ENCODE measurements around the gene CSRP2.

Gene CSRP2

GRCh38 chr12:76890151-76891143 lies 11.6 kb upstream of the CSRP2 start:
- DNase-seq, result no peak

DNA sequence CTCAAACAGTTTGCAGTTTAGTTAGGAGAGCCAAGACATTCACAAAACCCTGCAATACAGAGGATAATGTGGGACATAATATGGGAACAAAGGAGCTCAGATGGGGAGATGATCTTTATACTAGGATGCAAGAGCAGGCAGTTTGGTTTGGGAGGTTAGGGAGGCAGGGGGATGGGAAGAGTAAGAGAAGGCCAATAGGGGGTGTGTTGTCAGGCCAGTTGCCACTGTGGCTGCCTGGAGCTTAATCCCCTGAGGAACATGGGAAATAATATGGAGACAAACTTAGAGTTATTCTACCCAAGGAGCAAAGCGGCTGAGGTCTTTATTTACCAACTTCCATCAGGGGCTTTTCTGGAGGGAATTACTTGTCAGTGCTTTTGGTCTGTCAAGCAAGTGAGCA lies 10.0 kb upstream of the CSRP2 start:
- DNase-seq, result no peak

GRCh38 chr12:76883811-76884210 lies 5.0 kb upstream of the CSRP2 start:
- peak; percentile 37 for DNase-seq

DNA sequence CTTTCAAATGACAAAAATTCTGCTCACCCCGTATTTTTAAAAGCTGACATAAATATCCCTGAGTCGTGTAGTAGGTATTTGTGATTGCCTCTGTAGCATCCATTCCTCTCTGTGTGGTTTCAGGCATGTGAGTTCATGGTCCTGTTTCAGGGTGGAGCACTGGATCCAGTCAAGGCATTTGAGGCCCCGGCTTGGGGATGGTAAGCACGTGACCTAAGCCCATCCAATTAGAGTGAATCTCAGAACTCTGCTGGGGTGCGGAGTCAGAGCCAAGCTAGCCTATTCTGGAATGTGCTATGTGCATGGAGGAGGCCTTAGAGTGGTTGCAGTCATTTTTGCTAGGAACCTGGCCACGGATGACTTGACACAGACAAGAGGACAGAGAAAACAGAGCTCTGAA lies 4.3 kb upstream of the CSRP2 start:
- DNase-seq, result peak; percentile 26

DNA sequence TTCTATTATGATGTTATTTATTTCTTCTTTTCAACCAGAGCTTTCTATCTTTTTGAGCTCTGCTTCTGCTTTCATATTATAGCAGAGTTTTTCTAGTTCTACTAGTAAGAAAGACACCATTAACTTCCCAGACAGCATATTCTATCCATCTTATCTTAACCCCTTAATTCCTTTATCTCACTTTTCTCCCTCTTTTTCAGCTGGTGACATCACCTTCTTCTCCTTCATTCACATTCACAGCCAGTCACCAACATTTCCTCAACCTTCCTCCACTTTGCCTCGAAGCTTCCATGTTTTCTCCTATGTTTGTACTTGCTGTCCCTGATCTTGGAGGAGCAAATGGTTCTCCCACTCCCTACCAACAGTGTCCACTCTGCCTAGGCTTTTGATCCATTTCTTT lies 3.5 kb upstream of the CSRP2 start:
- no peak for DNase-seq

DNA sequence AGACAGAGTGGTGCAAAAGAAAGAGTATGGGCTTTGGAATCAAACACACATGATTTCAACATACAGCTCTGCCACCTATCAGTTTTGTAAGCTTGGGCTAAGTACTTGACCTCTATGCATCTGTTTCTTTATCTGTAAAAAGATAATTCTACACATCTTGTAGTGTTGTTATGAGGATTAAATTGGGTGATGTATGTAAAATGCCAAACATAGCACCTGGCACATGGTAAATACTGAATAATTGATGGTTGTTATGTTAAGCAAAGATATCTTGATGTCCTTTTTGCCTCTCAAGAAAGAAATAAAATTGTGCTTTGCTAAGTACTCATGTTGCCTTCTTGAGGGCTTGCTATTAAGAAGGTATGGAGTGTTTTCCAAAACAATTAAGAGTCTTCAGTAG lies 2.3 kb upstream of the CSRP2 start:
- no peak for DNase-seq

DNA sequence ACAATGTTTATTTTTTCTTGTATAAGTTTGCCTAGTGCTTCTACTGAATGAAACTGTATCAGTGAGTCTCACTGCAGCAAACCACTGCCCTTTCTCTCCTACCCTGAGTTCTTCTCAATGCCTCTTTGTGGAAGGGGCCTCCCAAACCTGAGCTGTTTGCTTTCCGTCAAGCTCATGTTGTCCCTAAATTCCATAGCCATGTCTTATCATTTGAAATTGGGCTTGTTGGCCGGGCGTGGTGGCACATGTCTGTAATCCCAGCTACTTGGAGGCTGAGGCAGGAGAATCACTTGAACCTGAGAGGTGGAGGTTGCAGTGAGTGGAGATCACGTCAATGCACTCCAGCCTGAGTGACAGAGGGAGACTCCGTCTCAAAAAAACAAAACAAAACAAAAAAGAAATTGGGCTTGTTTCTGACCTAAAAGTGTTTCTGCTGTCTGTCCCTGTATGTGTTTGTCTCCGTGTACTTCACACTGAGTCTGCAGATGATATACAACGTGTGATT lies 1.8 kb upstream of the CSRP2 start:
- no peak for DNase-seq

DNA sequence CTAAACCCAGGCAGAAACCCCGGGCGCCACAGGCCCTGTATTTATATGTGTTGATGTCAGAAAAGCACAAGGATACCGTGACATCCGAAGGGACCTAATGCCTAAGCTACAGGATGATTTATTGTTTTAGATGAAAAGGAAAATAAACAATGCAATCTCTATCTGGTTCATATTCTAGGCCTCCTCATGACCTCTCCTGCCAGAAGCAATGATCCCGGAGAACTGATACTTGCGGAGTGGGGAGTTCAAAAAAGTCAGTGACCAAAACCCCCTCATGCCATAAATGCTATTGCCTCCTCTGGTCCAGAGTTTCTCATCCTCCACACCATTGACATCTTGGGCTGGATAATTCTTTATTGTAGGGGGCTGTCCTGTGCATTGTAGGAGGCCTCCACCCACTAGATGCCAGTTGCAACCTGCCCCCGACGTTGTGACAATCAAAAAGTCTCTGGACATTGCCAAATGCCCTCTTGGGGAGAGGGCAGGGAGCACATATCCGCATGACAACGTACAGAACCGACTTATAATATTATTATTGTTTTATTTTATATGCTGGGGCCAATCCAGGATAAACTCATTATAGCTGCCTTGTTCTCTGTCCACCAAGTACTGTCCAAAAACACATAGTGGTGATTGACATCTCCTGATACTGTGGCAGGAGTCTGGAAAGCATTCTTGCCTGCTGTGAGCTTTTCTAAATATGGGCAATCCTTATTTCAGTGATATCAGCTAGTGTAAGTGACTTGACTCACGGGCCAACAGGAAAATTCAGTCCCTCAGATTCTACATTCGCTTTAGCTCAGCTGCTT lies 1.1 kb upstream of the CSRP2 start:
- DNase-seq, result no peak

DNA sequence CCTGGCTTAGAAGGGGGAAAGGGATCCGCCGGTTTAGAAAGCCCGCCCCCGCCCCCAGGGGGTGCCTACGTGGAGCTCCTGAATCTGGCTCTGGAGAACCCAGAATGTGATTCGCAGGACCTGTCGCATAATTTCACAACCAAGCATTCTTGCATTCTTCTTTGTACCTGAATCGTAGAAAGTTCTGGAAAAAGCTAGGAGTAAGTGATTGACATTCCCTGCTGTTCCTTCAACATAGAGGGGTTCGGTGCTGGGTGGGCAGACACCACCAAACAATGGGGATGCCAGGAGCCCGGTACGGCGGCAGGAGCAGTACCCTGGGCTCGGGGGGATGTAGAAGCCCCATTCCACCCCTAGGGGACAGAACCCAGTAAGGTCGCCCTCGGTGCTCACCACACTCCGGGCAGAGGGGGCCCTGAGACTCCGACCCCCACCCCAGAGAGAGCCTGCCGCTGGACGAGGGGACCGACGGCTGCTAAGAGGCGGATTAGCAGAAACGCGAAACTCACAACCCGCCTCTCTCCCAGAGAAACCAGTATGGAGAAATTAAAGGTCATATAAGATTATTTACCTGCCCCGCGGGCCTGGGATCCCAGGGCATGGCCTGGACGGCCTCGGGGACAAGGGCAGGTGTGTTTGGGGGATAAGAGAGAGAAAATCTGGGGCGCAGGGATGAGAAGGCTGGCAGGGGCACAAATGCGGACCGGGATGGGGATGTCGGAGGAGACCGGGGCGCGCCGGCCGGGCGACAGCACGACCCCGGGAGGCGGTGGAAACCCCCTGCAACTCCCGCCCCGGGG lies 520 bp downstream of the CSRP2 start:
- DNase-seq, result peak; percentile 4

DNA sequence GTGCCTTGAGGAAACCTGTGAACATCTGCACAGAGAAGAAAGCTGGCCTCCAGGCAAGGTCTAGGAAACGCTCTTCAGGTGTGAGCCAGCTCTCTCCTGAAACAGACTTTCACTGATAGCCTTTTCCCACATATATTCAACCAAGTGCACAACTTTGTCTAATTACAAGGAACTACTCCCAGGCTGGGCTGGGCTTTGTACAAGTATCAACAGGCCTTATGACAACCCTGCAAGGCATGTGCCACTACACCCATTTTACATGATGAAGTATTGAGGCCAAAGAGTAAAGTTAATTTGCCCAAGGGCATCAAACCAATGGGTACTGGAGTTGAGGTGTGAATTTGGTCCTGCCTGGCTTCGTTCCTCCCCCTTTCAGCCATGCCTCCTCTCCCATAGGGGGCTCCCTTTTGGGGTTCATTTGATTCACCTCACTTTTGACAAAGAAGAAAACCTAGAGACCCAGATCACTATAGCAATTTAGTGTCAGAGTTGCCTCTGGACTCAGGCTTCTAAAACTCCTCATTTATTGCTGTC lies 2.1 kb downstream of the CSRP2 start:
- no peak for DNase-seq

GRCh38 chr12:76874491-76875190 lies 4.2 kb downstream of the CSRP2 start:
- DNase-seq, result no peak

DNA sequence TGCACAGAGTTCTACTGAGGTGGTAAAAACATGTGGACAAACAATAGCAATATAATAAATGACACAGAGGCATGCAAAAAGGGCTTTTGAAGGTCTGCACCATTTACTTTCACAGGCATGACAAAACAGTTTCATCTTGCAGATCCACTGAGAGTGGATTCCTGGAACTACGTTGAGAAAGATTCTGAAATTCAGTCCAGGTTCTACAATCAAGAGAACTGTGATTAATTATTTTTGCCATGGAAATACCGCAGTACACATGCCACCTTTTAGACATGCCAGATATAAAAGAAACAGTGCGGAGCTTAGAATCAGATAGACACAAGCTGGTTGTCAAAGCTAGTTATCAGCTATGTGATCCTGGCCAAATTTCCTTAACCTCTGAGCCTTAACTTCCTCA lies 4.8 kb downstream of the CSRP2 start:
- DNase-seq, result no peak

DNA sequence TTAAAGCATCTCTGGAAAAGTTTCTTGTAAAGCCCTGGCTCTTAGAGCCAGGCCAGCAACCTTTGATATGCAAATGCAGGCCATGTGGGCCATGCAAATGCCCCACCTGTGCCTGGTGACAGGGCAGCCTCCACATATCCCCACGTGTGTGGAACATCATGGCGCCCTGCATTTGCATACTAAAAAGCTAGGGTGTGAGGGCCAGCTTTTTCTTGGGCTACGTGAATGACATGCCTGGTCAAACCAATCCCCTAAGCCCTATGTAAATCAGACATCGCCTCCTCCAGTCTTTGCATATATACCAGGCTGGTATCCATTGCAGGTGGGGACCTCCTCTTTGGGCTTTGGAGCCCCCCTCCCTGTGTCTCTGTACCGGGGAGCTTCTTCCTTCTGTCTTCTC lies 6.4 kb downstream of the CSRP2 start:
- no peak for DNase-seq

GRCh38 chr12:76871742-76872141 lies 7.1 kb downstream of the CSRP2 start:
- no peak for DNase-seq

- DNase-seq, result no peak
These were observed 7.7 kb downstream of the CSRP2 start for GRCh38 chr12:76871082-76871481.

GRCh38 chr12:76866726-76867125 lies 12.1 kb downstream of the CSRP2 start:
- DNase-seq, result peak; percentile 19

GRCh38 chr12:76866151-76866567 lies 12.7 kb downstream of the CSRP2 start:
- DNase-seq, result no peak

DNA sequence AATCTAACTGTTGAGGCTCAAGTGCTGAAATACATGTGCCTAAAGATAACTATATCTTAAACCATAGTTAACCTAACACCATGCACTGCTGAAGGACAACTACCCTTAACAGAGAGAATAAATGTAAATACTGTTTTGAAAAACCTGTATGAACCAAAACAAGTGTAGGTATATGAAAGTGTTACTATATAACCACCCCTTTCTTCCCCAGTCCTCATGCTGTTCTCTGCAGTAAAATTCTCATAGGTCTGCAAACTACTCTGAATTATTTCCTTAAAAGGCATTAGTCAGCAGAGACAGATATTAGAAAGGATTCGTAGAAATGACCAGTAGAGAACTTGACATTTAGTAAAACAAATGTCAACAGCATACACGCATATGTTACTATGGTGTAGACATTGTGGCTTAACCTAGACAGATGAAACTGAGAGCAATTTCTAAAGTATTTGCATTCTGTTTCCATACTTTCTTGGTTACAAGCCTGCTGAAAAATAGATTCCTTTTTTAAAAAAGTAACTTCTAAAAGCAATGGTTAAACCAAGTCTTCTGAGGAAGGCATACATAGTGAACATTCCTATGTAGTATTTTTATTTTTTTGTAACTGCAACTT lies 13.9 kb downstream of the CSRP2 start:
- DNase-seq, result no peak

- DNase-seq, result peak; percentile 7
These were observed 15.0 kb downstream of the CSRP2 start for GRCh38 chr12:76863837-76864236.

- DNase-seq, result peak; percentile 89
These were observed 15.7 kb downstream of the CSRP2 start for GRCh38 chr12:76863005-76863670.

DNA sequence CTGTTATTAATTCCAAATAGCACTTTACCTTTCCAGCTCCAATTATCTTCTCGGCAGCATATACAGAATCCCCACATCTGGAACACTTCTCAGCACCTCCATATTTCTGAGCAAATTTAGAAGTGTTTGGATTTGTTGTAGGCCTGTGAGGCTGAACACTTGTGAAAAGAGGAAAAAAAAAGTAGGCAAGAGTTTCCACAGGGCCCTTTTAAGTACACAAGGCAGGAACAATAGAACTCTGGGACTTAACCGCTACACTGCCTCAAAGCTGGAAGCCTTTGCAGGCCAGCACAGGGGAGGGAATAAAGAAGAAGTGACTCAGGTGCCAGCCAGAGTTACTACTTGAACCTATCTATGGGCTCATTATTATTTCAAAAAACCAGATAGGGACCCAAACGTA lies 18.6 kb downstream of the CSRP2 start:
- no peak for DNase-seq

Data from HCEC 1CT (cell line).